Measurements from ENCODE around the gene KIF6.

The KIF6 gene

GRCh38 chr6:39585641-39586040 lies 139.6 kb downstream of the KIF6 start:
- DNase-seq: no peak

GRCh38 chr6:39577446-39578165 lies 147.6 kb downstream of the KIF6 start:
- no peak for DNase-seq

DNA sequence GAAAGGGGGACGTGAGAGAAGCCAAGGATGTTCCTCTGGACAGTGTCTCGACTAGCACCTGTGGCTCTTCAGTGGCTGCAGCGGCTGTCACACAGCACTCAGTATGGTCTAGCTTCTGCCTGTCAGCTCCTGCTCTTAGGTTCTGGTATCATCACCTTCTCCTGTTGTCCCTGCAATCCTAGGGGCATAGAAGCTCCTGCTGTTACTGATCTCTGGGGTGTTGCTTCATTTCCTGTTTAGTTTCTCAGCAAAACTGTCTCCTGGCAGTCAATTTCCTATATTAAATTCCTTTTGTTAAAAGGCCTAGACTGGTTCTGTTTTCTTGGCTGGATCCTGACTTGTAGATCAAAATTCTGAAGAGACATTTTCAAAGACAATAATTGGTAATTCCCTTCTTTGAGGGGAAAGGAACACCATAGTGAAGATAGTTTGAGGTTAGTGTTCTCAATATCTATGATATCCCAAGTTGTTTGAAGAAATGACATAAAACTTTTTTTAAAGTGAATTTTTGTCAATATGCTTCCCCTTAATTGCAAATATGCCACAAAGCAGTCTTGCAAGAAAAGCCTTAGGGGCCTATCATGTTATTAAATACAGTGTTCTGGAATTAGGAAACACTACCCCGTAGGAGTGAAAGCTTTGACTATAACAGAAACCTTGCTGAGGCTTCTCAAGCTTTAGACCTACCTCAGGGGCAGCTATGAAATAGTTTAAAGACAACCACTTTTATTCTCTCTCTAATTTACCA lies 148.5 kb downstream of the KIF6 start:
- no peak for DNase-seq

DNA sequence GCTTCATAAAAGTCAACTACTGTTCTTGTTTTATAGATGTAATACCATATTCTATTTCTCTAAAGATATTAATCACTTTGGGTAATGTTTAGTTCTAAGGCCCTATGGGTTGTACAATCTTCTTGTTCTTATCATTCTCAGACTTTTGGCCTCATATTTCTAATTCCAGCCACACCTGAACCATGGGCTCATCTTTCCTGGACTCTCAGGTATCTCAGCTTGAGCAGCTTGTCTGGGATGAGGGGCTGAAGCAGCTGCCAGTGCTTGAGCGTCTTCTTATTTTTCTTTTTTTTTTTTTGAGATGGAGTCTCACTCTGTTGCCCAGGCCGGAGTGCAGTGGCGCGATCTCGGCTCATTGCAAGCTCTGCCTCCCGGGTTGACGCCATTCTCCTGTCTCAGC lies 150.2 kb downstream of the KIF6 start:
- no peak for DNase-seq

GRCh38 chr6:39573541-39573940 lies 151.7 kb downstream of the KIF6 start:
- no peak for DNase-seq

GRCh38 chr6:39572661-39573340 lies 152.4 kb downstream of the KIF6 start:
- DNase-seq: no peak

GRCh38 chr6:39568896-39569295 lies 156.3 kb downstream of the KIF6 start:
- DNase-seq: no peak

DNA sequence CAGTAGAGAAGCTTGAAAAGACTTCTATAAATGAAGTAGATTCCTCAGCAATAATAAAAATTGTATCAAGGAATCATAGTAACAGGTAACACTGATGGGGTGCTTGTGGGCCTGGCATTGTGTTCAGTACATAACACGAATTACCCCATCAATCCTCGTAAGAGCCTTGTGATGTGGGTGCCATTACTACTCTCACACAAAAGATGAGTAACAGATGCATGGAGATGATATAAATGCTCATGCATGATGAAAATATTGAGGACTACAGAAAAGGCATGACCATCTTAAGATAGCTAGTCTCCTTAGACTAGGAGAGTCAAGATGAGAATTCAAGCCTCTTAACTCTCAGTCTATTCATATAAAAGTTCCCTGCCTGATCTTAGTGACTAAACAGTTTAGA lies 158.1 kb downstream of the KIF6 start:
- DNase-seq: no peak

GRCh38 chr6:39566456-39566855 lies 158.8 kb downstream of the KIF6 start:
- DNase-seq: no peak

DNA sequence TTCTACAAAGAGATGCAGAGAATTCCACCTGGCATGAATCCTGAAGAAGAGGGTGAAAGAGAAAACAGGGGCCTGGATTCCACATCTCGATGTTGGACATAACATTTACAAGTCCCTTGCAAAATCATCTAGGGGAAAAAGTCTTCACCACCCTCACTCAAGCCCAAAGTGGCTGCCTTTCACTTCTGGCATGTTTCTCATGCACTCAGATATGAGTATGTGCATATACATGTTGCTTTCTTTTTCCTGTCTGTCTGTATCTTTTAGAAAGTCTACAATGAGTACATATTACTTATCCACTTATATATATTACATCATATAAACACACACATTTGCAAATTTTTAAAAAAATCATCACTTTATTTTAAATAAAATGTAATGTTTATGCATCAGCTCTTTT lies 159.3 kb downstream of the KIF6 start:
- DNase-seq: no peak

GRCh38 chr6:39563566-39564311 lies 161.5 kb downstream of the KIF6 start:
- DNase-seq: no peak

- no peak for DNase-seq
These were observed 163.5 kb downstream of the KIF6 start for GRCh38 chr6:39561536-39562266.

DNA sequence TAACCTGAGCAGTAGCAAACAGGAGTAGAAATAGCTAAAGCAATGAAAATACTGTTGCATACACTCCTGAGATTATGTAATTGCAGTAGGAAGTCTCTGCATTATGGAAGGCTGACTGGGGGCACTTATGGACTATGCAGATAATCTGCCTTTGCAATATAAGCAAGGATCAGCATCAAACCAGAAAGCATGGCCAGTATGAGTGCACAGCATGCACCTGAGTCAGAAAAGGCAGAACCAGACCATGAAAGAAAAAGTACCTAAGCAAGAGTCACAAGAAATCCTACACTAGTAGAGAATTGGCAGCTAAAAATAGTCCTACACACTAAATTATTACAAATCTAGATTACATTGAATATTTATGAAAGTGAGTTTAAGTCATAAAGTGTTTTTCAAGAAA lies 164.3 kb downstream of the KIF6 start:
- DNase-seq: no peak

DNA sequence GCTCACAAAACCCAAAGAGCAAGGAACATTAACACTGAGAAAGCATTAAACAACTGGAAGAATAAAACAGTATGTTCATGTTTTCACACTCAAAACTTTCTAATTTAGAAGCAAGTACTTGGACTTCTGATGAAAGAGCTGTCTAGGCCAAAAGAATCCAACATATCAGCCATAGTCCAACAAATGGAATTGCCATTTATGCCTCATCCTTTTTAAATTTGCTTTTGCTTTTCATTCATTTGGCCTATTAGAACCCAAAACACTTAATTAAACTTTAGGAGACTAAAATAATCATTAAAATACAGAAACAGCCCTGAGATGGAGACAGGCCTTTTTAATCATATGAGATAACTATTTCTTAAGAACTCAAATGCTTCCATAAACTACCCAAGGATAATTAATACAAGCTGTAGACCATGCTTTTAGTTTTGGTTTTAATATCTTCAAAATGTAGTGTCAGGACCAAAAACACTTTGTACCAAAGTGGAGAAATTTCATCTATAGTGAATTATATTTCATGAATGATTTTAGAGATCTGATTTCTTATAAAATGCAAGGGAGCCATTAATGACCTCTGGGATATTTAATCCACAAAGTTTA lies 166.5 kb downstream of the KIF6 start:
- no peak for DNase-seq

DNA sequence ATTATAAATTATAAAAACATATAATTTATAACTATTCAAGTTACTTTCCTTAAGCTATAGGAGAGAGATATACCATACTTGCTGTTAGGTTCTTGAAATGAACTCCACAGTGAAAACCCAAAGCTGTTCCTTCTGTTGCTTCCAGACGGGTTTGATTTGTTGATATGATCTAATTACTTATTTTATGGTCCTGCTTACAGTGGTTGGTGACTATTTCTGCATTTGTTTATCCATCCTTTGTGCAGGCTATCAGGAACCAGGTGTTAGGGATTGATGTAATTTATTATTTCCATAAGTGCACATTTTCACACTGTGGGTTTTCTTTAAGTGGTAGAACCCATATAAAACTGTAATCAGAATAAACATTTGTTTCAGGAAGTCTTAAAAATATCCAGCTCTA lies 167.1 kb downstream of the KIF6 start:
- DNase-seq: no peak

DNA sequence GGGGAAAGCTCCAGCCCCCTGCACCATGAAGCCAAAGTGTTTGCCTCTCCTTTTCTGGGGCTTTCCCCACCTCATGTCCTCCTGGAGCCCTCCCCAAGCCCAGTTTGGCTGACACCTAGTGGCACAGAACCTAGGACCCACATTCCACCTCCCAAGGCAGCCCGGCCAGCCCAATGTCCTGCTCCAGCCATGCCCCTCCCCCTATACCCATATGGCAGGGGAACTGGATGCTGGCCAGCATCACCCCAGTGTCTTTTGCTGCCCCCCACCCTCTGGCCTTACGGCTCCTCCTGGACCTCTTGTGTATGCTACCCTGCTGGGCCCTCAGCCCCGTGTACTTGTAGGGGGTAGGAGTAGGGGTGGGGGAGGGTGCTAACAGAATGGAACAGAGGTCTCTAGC lies 170.1 kb downstream of the KIF6 start:
- DNase-seq: no peak

GRCh38 chr6:39553860-39554802 lies 171.1 kb downstream of the KIF6 start:
- DNase-seq: no peak

DNA sequence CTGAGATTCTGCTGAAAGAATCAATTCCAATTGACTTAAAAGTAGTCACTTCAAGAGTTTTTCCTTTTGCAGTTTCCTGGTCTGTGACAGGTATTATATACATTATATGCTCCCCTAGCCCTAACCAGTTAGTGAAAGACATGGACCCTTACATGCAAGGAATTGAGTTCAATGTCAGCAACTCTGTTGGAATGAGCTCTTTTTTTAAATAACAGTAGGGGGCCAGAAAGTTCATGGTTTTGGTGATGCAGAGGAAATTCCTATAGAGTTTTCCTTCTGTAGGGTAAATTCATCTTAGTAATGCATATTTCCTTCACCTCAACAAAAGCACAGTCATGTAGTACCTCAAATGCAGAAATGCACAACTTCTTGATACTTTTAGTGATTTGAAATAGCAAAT lies 172.2 kb downstream of the KIF6 start:
- DNase-seq: no peak

DNA sequence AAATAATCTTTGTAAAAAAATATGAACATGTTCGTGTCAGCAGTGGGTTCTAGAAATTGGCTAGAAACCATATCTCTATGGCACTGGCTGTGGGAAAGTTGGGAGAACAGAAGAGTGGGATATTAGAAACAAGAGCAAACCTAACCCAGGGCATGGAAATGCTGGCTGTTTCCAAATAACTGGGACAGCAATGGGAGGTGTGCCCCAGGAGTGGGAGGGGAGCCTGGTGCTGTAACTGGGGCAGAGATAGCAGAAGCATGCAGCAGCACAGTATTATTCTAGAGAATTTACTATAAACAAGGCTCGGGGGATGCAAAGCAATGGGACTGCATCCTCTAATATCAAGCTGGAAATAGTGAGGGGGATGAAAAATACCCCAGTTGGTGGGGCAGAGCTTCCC lies 175.0 kb downstream of the KIF6 start:
- no peak for DNase-seq

DNA sequence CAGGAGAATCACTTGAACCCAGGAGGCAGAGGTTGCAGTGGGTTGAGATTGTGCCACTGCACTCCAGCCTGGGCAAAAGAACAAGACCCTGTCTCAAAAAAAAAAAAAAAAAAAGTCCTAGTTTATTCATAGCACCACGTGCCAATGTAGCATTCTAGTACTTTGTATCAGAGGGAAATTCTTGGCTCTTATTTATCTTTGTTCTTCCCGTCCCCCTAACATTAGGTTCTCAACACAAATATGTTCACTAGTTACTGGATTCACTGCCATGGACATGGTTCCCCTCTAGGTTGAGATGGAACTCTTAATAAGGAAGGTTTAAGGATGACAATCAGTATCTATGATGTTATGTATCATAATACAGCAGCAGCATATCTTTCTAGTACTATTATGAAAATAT lies 178.5 kb downstream of the KIF6 start:
- DNase-seq: no peak

- DNase-seq: no peak
These were observed 181.3 kb downstream of the KIF6 start for GRCh38 chr6:39543950-39544349.

All from CD4-positive, alpha-beta T cell treated with Interleukin-21 for 1 hour (primary cell).